Measurements from ENCODE around the gene MIPEP.

The MIPEP gene

GRCh38 chr13:23845105-23845725, 44.0 kb downstream of the MIPEP start:
- TF ChIP-seq ZBTB7A (IDR thresholded peaks at IDR 0.05; ENCODE audit: low read depth), result no peak
- no peak for TF ChIP-seq MAX (IDR thresholded peaks at IDR 0.05)
- TF ChIP-seq REST (IDR thresholded peaks at IDR 0.05; ENCODE audit: low read depth), result no peak
- TF ChIP-seq CEBPB (IDR thresholded peaks at IDR 0.05), result no peak
- no peak for TF ChIP-seq TCF12 (IDR thresholded peaks at IDR 0.05; ENCODE audit: low read depth)
- no peak for TF ChIP-seq CREB1 (IDR thresholded peaks at IDR 0.05; ENCODE audit: low read depth)
- TF ChIP-seq YY1 (IDR thresholded peaks at IDR 0.05; ENCODE audit: low read depth), result no peak
- no peak for TF ChIP-seq EGR1 (IDR thresholded peaks at IDR 0.05)
- no peak for TF ChIP-seq TAF1 (IDR thresholded peaks at IDR 0.05; ENCODE audit: low read depth)
- TF ChIP-seq FOXM1 (IDR thresholded peaks at IDR 0.05; ENCODE audit: borderline replicate concordance, low read depth), result no peak

GRCh38 chr13:23844132-23844531, 45.1 kb downstream of the MIPEP start:
- TF ChIP-seq NFIC (IDR thresholded peaks at IDR 0.05) (no peak), USF1 (IDR thresholded peaks at IDR 0.05) (no peak), RAD21 (IDR thresholded peaks at IDR 0.05; ENCODE audit: low read depth) (no peak), CREB1 (IDR thresholded peaks at IDR 0.05; ENCODE audit: low read depth) (no peak), EP300 (IDR thresholded peaks at IDR 0.05; ENCODE audit: borderline replicate concordance) (no peak), EGR1 (IDR thresholded peaks at IDR 0.05) (no peak), ZBTB7A (IDR thresholded peaks at IDR 0.05; ENCODE audit: low read depth) (no peak), FOXM1 (IDR thresholded peaks at IDR 0.05; ENCODE audit: borderline replicate concordance, low read depth) (no peak), CEBPB (IDR thresholded peaks at IDR 0.05) (no peak), REST (IDR thresholded peaks at IDR 0.05; ENCODE audit: low read depth) (no peak), MAX (IDR thresholded peaks at IDR 0.05) (no peak), YY1 (IDR thresholded peaks at IDR 0.05; ENCODE audit: low read depth) (no peak), TEAD4 (IDR thresholded peaks at IDR 0.05) (no peak), TCF12 (IDR thresholded peaks at IDR 0.05; ENCODE audit: low read depth) (no peak), TAF1 (IDR thresholded peaks at IDR 0.05; ENCODE audit: low read depth) (no peak)

GRCh38 chr13:23843436-23843835, 45.8 kb downstream of the MIPEP start:
- no peak for TF ChIP-seq USF1 (IDR thresholded peaks at IDR 0.05)
- no peak for TF ChIP-seq CREB1 (IDR thresholded peaks at IDR 0.05; ENCODE audit: low read depth)
- TF ChIP-seq REST (IDR thresholded peaks at IDR 0.05; ENCODE audit: low read depth), result no peak
- no peak for TF ChIP-seq TEAD4 (IDR thresholded peaks at IDR 0.05)
- no peak for TF ChIP-seq EP300 (IDR thresholded peaks at IDR 0.05; ENCODE audit: borderline replicate concordance)
- TF ChIP-seq MAX (IDR thresholded peaks at IDR 0.05), result no peak
- TF ChIP-seq NFIC (IDR thresholded peaks at IDR 0.05), result no peak
- no peak for TF ChIP-seq EGR1 (IDR thresholded peaks at IDR 0.05)
- TF ChIP-seq RAD21 (IDR thresholded peaks at IDR 0.05; ENCODE audit: low read depth), result no peak
- TF ChIP-seq TAF1 (IDR thresholded peaks at IDR 0.05; ENCODE audit: low read depth), result no peak
- no peak for TF ChIP-seq TCF12 (IDR thresholded peaks at IDR 0.05; ENCODE audit: low read depth)
- TF ChIP-seq ZBTB7A (IDR thresholded peaks at IDR 0.05; ENCODE audit: low read depth), result no peak
- no peak for TF ChIP-seq FOXM1 (IDR thresholded peaks at IDR 0.05; ENCODE audit: borderline replicate concordance, low read depth)
- TF ChIP-seq CEBPB (IDR thresholded peaks at IDR 0.05), result no peak
- no peak for TF ChIP-seq YY1 (IDR thresholded peaks at IDR 0.05; ENCODE audit: low read depth)

GRCh38 chr13:23842406-23842805, 46.8 kb downstream of the MIPEP start:
- no peak for TF ChIP-seq MAX (IDR thresholded peaks at IDR 0.05)
- TF ChIP-seq USF1 (IDR thresholded peaks at IDR 0.05), result no peak
- no peak for TF ChIP-seq CREB1 (IDR thresholded peaks at IDR 0.05; ENCODE audit: low read depth)
- no peak for TF ChIP-seq ZBTB7A (IDR thresholded peaks at IDR 0.05; ENCODE audit: low read depth)
- no peak for TF ChIP-seq EP300 (IDR thresholded peaks at IDR 0.05; ENCODE audit: borderline replicate concordance)
- no peak for TF ChIP-seq CEBPB (IDR thresholded peaks at IDR 0.05)
- no peak for TF ChIP-seq TCF12 (IDR thresholded peaks at IDR 0.05; ENCODE audit: low read depth)
- no peak for TF ChIP-seq FOXM1 (IDR thresholded peaks at IDR 0.05; ENCODE audit: borderline replicate concordance, low read depth)
- TF ChIP-seq TAF1 (IDR thresholded peaks at IDR 0.05; ENCODE audit: low read depth), result no peak
- no peak for TF ChIP-seq EGR1 (IDR thresholded peaks at IDR 0.05)
- TF ChIP-seq NFIC (IDR thresholded peaks at IDR 0.05), result no peak
